ENCODE data around the gene RHCE.

The RHCE gene

DNA sequence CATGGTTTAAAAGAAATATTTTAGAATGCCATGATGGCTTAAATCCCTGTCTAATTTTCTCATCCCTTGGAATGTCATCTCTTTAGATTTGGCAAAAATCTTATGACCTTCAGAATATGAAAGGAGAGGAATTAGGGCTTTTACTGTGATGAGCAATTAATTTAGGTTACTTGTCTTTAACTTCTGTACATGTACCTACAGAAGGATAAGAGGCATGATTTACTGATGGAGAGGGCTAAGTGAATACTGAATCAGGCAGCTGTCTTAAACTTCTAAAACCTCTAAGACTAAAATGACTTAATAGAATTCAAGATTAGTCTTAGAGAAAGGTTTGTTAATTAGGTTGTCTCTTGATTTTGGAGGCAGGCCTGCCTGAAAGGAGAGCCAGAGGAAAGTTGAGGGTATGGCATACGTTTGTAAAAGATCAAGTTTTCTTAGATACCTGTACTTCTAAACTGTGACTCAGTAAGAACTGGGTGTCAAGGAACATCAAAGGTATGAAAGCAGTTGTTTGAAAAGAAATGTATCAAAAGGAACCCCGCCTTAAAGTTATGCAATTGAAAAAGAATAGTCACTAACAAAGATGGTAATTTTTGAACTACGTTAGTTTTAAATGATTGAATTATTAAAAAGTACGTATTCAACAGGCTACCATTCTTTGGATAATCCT, 22.5 kb upstream of the RHCE start:
- TF ChIP-seq TAF1 (IDR thresholded peaks at IDR 0.05; ENCODE audit: borderline replicate concordance, insufficient read depth, low read length) = no peak
- TF ChIP-seq, protein P1, sequence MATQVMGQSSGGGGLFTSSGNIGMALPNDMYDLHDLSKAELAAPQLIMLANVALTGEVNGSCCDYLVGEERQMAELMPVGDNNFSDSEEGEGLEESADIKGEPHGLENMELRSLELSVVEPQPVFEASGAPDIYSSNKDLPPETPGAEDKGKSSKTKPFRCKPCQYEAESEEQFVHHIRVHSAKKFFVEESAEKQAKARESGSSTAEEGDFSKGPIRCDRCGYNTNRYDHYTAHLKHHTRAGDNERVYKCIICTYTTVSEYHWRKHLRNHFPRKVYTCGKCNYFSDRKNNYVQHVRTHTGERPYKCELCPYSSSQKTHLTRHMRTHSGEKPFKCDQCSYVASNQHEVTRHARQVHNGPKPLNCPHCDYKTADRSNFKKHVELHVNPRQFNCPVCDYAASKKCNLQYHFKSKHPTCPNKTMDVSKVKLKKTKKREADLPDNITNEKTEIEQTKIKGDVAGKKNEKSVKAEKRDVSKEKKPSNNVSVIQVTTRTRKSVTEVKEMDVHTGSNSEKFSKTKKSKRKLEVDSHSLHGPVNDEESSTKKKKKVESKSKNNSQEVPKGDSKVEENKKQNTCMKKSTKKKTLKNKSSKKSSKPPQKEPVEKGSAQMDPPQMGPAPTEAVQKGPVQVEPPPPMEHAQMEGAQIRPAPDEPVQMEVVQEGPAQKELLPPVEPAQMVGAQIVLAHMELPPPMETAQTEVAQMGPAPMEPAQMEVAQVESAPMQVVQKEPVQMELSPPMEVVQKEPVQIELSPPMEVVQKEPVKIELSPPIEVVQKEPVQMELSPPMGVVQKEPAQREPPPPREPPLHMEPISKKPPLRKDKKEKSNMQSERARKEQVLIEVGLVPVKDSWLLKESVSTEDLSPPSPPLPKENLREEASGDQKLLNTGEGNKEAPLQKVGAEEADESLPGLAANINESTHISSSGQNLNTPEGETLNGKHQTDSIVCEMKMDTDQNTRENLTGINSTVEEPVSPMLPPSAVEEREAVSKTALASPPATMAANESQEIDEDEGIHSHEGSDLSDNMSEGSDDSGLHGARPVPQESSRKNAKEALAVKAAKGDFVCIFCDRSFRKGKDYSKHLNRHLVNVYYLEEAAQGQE (IDR thresholded peaks at IDR 0.05; ENCODE audit: insufficient read depth in 1 of 2, low read depth in 2 of 2, low read length in 2 of 2) = no peak
- TF ChIP-seq FOXP2 (optimal IDR thresholded peaks at IDR 0.05; ENCODE audit: borderline replicate concordance, extremely low read depth, extremely low read length, insufficient read depth) = no peak
- TF ChIP-seq SIN3A (IDR thresholded peaks at IDR 0.05; ENCODE audit: borderline replicate concordance, insufficient read depth, low read length) = no peak
- no peak for TF ChIP-seq POLR2AphosphoS5 (IDR thresholded peaks at IDR 0.05; ENCODE audit: low read depth, low read length)

DNA sequence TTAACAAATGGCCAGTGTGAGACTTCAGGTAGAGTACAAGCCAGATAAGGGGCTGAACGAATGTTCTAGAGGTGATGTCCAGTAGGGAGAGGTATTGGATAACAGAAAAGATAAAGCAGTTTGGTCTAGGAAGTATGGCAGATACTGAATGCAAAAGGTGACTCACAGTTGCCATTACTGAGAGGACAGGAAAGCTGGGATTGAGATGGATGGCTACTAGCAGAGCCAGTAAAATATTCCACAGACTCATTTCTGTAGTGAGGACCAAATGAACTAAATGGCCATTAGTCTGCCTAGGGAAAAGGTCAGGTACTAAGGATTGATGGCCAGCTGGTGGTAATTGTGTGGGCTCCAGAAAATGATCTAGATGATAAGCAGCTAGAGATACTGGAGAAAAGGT, 21.6 kb upstream of the RHCE start:
- TF ChIP-seq SIN3A (IDR thresholded peaks at IDR 0.05; ENCODE audit: borderline replicate concordance, insufficient read depth, low read length) = no peak
- no peak for TF ChIP-seq POLR2AphosphoS5 (IDR thresholded peaks at IDR 0.05; ENCODE audit: low read depth, low read length)
- no peak for TF ChIP-seq FOXP2 (optimal IDR thresholded peaks at IDR 0.05; ENCODE audit: borderline replicate concordance, extremely low read depth, extremely low read length, insufficient read depth)
- TF ChIP-seq TAF1 (IDR thresholded peaks at IDR 0.05; ENCODE audit: borderline replicate concordance, insufficient read depth, low read length) = no peak
- TF ChIP-seq, protein P1 (IDR thresholded peaks at IDR 0.05; ENCODE audit: insufficient read depth in 1 of 2, low read depth in 2 of 2, low read length in 2 of 2) = no peak

DNA sequence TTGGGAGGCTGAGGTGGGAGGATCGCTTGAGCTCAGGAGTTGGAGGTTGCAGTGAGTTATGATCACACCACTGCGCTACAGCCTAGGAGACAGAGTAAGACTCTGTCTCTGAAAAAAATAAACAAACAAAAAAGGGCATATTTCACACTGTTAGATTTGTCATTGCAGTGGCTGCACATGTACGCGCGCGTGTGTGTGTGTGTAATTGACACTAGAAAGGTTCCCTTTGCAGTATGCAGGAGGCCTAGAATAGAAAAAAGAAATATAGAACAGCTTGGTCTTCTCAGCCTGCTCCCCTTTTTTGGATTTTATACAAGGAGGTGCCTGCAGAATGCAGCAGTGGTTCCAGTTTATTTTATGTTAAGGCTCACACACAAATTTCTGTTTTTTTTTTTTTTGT, 18.7 kb upstream of the RHCE start:
- TF ChIP-seq POLR2AphosphoS5 (IDR thresholded peaks at IDR 0.05; ENCODE audit: low read depth, low read length) = no peak
- no peak for TF ChIP-seq FOXP2 (optimal IDR thresholded peaks at IDR 0.05; ENCODE audit: borderline replicate concordance, extremely low read depth, extremely low read length, insufficient read depth)
- TF ChIP-seq TAF1 (IDR thresholded peaks at IDR 0.05; ENCODE audit: borderline replicate concordance, insufficient read depth, low read length) = no peak
- TF ChIP-seq SIN3A (IDR thresholded peaks at IDR 0.05; ENCODE audit: borderline replicate concordance, insufficient read depth, low read length) = no peak
- TF ChIP-seq, protein P1 (IDR thresholded peaks at IDR 0.05; ENCODE audit: insufficient read depth in 1 of 2, low read depth in 2 of 2, low read length in 2 of 2) = no peak

DNA sequence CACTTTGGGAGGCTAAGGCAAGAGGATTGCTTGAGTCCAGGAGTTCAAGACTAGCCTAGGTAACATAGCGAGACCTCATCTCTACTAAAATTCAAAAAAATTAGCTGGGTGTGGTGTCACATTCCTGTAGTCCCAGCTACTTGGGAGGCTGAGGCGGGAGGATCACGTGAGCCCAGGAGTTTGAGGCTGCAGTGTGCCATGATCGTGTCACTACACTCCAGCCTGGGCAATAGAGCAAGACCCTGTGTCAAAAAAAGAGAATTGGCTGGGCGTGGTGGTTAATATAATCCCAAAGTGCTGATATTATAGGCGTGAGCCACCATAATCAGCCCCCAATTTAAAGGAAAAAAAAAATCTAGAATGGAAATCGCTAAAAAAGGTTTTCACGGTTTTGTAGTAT, 17.0 kb upstream of the RHCE start:
- TF ChIP-seq SIN3A (IDR thresholded peaks at IDR 0.05; ENCODE audit: borderline replicate concordance, insufficient read depth, low read length) = no peak
- no peak for TF ChIP-seq TAF1 (IDR thresholded peaks at IDR 0.05; ENCODE audit: borderline replicate concordance, insufficient read depth, low read length)
- TF ChIP-seq POLR2AphosphoS5 (IDR thresholded peaks at IDR 0.05; ENCODE audit: low read depth, low read length) = no peak
- TF ChIP-seq FOXP2 (optimal IDR thresholded peaks at IDR 0.05; ENCODE audit: borderline replicate concordance, extremely low read depth, extremely low read length, insufficient read depth) = no peak
- TF ChIP-seq, protein P1 (IDR thresholded peaks at IDR 0.05; ENCODE audit: insufficient read depth in 1 of 2, low read depth in 2 of 2, low read length in 2 of 2) = no peak

Data from PFSK-1 (cell line).